GM10266 (cell line): ENCODE results near the gene RBBP8NL.

Experiments used
- DNase-seq: peaks from one replicate; pipeline ENCODE4 v3.0.0; 2012; ENCODE audit errors: extremely low spot score
- CTCF ChIP-seq: IDR thresholded peaks from 2 replicates; pipeline ENCODE4 v1.5.1; 2012; ENCODE audit warnings: mild to moderate bottlenecking, low read depth; ENCODE audit not compliant: control insufficient read depth, insufficient read depth; ENCODE audit errors: missing control alignments

The RBBP8NL gene

GRCh38 chr20:62424249-62425107, 2.9 kb downstream of the RBBP8NL start:
- no peak for TF ChIP-seq CTCF
- DNase-seq = no peak

- no peak for TF ChIP-seq CTCF
- DNase-seq = no peak
Observed at GRCh38 chr20:62423326-62423706, 4.0 kb downstream of the RBBP8NL start.

- no peak for TF ChIP-seq CTCF
- no peak for DNase-seq
Observed at GRCh38 chr20:62422636-62423325, 4.6 kb downstream of the RBBP8NL start.

- no peak for DNase-seq
- TF ChIP-seq CTCF = no peak
Observed at GRCh38 chr20:62421716-62421990, 5.7 kb downstream of the RBBP8NL start.

- no peak for DNase-seq
- TF ChIP-seq CTCF = no peak
Observed at GRCh38 chr20:62420846-62421715, 6.3 kb downstream of the RBBP8NL start.

GRCh38 chr20:62419759-62420158, 7.6 kb downstream of the RBBP8NL start:
- no peak for DNase-seq

More at GRCh38 chr20:62419759-62420158, 7.6 kb downstream of the RBBP8NL start:
- no peak for TF ChIP-seq CTCF
